Stimulated activated CD4-positive, alpha-beta T cell treated with anti-CD3 and anti-CD28 coated beads, Interleukin-1b, Interleukin-23, amount 100 ng/mL, for 24 hours (primary cell): ENCODE results near the gene LRP6.

Experiments
- DNase-seq, 4 experiments: peaks; one replicate each; pipeline ENCODE4 v3.0.0-alpha.2; 2020; ENCODE audit warnings: low read depth in 4 of 4, low spot score in 1 of 4

The LRP6 gene

DNA sequence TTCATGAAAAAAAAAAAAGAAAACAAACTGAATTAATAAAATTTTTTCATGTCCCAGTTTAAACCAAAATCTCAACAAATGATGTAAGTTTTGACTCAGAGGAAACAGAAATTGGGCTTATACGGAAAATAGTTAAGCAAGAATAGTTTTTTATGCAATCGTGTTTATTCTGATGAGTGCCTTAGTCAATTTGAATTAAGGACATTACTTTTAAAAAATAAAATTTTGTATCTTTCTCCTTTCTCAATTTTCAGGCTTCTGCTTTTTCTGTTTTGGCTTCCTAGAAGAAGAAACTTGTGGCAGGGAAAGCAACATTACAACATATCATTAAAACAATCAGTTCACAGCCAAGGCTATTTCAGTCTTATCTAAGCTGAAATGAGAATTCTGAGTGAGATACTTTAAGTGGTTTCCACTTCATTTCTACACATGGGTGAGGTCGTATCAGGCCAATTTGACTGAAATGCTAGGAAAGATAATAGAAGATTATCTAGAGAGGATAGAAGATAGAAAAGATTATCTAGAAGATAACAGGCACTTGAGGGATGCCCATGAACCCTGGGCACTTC, 143.7 kb downstream of the LRP6 start:
- DNase-seq: no peak

DNA sequence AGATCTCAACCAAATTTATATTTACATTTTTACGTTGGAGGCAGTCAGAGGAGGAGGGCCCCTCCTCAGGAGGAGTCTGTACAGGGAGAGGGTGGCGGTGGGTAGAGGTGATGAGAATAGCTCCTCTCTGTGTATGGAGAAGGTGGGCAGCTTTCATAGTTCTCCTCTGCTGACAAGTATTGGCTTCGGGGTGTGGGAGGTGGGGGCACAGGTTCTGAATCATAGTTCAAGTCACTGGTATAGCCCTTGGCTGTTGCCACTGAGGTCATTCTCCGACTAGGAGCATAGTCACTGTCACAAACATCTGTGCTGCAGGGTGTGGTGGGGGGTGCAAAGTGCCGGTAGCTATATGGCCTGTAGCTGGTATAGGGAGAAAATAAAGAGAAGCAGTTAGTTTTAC, 145.8 kb downstream of the LRP6 start:
- no peak for DNase-seq

DNA sequence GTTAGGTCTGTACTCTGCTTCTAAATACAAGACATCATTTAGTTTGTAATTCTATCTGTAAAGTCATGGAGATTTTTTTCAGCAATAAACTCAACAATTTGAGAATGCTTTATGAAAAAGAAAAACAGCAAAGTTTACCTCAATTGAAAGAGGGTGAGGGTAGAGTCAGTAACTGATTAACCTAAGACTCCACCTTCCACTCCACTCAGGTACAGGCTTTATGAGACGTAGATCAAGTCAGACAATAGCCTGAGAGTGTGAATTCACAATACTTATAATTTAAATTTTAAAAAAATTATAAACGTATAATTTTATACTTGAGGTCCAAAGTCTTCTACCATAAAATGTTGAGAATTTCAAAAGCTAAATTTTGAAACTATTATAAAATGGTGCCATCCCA, 150.2 kb downstream of the LRP6 start:
- no peak for DNase-seq

DNA sequence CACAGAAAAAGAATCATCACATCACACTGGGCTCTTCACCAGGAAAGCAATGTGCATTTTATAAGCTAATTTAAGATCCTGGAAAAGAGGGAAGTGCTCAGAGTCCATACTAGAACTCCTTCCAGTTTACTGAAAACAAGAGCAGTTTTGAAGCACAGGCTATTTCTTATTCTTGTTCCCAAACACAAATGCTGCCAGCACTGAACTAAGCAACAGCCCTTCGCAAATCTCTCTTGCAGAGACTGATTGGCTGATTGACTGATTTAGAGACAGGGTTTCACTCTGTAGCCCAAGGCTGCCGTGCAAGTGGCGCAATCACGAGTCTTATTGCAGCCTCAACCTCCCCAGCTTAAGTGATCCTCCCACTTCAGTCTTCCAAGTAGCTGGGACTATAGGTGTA, 151.3 kb downstream of the LRP6 start:
- no peak for DNase-seq

DNA sequence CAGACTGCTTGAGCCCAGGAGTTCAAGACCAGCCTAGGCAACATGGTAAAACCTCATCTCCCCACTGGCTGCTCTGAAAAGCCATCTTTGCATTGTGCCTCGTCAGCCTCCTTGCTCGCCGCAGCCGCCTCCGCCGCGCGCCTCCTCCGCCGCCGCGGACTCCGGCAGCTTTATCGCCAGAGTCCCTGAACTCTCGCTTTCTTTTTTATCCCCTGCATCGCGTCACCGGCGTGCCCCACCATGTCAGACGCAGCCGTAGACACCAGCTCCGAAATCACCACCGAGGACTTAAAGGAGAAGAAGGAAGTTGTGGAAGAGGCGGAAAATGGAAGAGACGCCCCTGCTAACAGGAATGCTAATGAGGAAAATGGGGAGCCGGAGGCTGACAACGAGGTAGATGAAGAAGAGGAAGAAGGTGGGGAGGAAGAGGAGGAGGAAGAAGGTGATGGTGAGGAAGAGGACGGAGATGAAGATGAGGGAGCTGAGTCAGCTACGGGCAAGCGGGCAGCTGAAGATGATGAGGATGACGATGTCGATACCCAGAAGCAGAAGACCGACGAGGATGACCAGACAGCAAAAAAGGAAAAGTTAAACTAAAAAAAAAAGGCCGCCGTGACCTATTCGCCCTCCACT, 155.8 kb downstream of the LRP6 start:
- DNase-seq: peak in 1 of 4 experiments; percentile 4

DNA sequence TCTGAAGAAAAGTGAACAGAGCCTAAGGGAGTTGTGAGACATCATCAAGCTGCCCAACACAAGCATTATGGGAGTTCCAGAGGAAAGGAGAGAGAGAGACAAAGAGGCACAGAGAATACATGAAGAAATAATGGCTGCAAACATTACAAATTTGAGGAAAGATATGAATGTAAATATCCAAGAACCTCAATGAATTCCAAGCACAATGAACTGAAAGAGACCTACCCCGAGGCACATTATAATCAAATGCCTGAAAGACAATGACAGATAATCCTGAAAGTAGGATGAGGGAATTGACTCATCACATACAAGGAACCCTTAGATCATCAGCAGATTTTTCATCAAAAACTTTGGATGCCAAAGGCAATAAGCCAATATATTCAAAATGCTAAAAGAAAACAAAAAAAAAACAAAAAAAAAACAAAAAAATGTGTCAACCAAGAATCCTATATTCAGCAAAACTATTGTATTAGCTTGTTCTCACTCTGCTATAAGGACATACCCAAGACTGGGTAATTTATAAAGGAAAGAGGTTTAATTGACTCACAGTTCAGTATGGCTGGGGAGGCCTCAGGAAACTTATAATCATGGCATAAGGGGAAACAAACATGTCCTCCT, 158.3 kb downstream of the LRP6 start:
- no peak for DNase-seq

DNA sequence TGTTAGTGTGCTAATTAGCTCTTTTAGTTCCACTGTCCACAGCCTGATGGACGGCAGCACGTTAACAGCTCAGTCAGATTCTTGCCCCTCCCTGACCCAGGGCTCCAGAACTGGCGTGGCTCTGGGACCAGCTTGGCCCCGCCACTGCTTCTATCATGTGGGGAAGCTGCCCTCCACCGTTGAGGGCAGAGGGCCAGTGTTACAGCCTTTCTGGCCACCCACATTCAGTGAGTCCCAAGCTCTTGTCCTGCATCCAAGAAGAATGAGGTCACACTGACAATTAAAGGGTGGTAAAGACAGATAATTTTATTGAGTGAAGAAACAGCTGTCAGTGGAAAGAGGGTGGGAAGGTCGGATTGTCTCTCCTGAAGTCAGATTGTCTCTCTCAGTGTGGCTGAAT, 159.2 kb downstream of the LRP6 start:
- DNase-seq: no peak

DNA sequence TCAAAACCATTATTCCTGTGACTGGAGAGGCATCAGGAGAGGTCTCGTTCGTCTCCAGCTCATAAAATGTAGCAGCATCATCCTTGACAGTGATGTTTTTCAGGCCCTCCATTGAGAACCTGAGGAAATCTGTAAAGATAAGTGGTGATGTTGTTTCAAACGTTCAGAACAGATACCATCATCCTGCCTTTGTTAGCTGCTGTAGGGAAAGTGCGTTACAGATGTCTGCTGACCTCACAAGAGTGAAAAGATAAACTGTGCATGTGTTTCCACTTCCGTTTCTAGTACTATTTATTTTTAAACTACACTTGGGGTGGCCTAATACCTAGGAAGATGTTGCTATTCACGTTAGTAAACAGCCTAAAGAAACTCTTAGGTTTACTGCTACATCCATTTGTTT, 167.7 kb downstream of the LRP6 start:
- DNase-seq: no peak

DNA sequence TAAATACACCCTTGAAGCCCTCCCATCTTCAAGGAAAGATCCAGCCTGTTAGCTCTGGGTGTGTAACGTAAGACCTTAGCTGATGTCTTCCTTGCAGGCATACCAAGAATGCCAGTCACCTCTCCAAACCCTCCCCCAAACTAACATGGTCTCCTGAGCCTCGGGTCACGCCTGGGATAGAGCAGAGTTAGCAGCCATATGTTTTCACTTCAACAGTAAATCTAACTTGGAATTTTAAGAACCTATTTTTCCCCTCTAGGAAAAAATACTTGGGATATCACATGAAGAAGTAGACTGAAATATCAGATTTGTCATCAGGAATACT, 168.2 kb downstream of the LRP6 start:
- DNase-seq: no peak

DNA sequence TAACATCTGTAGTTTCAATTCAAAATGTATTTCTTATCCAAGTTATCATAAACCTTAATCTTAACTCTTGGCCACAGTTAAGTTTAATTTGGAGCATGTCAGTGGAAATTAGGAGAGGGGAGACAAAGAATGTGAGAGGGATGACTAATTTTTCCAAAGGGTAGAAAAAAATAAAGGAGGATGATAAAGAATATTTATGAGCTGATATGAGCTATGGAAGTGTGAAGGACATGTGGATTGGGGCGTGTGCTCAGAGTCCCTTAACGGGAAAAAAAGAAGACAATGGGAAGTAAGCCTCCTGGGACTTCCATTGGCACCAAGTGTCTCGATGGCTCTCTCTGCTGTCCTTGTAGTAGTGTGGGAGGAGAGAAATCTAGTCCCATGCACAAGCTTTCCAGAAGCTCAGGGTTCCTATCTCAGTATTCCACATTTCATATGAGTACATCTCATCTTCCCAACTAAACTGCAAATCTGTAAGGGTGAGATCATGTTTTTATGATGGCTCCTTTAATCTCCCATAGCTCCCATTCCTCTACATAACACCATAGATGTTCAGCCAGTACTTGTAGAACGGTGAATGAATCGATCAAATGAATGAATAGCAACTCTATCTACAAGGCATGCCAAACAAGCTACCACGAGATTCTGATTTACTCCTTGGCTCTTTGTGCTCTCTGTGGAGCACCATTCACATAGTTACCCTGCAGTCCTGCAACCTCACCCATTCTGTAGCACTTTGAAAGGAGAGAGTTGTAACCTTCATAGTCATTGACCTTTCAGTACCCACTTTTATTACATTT, 168.8 kb downstream of the LRP6 start:
- no peak for DNase-seq

DNA sequence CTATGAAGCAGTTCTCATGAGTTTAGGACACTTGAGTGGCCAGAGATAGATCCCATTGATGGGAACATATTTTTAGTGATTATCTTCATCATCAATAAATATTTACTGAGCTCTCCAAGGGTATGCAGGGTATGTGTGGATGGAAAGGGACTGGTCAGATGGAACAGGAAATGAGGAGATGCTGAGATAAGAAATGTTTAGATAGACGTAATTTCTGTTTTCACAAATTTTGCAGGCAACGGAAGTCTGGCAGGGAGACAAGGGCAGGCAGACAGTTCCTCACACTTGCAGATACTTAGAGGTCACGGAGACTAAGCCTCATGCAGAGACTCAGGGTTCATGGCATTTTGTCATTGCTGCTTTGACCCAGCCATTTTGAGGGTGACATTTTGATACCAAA, 171.8 kb downstream of the LRP6 start:
- DNase-seq: no peak

DNA sequence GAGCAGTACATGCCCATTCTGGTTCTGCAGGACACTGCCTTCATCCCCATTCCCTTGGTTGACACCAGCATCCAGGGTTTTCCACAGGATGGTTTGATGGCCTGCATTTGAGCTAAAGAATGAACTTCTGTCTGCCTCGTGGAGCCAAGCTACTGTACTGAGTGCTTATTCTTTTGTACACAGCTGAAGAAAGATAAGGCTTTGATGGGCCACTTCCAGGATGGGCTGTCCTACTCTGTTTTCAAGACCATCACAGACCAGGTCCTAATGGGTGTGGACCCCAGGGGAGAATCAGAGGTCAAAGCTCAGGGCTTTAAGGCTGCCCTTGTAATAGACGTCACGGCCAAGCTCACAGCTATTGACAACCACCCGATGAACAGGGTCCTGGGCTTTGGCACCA, 172.4 kb downstream of the LRP6 start:
- DNase-seq: no peak

DNA sequence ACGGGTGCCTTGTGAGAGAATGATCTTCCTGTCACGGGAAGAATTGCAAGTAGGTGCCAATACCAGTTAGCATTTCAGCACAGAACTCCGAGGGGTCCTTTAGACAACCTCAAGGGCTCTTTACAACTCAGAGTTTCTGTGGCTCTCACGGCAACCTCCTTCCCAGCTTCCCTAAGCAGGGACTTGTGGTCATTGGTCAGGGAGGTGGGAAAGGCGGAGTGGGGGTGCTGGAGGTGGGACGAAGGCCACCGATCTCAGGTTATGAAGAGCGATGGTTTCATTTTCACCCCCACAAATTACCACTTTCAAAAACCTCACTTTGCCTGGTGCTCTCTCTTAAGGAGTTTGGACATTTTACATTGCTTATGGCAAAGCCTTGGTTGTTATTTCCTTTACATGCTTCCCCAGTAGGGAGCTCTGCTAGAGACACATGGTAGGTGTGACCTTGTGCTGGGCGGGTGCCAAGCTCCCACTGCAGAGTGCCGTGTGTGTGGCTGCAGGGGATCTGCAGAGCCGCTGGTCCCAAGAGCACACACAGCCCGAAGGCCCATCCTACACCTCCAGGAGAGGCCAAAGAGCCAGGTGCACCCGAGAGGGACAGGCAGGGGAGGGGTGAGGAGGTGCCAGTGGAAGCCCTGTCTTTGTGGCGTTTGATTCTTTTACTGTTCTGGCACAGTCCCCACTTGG, 174.7 kb downstream of the LRP6 start:
- DNase-seq: no peak

DNA sequence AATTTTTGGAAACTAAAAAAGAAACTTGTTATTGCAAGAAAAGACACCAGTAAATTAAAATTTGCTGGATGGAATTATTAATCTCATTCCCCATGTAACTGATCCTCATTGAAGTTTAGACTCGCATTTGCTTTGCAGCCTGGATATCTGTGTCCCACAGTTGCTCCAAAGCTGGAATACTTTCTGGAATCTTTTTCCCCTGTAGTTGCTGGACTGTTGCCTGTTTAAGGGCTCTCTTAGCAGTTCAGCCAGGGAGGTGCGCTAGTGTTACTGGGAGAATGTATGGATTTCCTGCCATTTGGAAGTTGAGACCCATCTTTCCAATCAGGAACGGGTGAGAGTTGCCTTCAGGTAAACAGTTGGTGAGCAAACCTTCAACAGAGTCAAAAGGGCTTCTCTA, 175.8 kb downstream of the LRP6 start:
- no peak for DNase-seq

DNA sequence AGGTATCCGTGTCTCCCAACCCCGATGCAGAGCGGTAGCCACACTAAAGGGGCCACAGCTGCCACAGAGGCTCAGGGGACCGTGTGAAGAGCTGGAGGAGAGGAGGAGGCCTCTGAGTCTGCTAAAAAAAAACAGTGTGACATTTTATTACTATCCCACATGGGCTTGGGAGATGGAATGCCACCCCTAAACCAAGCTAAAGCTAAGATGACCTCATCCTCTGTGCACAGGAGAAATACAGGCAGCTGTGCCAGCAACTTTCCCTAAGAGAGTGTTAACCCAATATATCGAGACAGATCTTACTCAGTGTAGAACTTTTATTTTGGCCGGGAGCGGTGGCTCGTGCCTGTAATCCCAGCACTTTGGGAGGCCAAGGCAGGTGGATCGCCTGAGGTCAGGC, 178.1 kb downstream of the LRP6 start:
- no peak for DNase-seq

DNA sequence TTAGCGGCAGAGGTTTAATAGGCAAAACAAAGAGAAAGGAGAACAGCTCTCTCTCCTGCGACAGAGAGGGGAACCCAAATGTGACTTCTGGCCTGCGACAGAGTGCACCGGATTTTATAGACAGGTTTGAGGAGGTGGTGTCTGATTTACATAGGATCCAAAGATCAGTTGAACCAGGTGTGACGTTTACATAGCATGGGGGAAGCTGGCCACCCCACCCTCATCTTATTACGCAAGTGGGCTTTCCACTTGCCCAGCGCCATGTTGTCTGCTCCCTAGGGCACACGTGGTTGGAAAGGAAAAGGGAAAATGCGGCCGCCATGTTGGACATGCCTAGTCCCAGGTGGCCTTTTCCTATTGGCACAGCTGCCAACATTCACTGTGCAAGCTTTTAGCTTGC, 178.7 kb downstream of the LRP6 start:
- no peak for DNase-seq

DNA sequence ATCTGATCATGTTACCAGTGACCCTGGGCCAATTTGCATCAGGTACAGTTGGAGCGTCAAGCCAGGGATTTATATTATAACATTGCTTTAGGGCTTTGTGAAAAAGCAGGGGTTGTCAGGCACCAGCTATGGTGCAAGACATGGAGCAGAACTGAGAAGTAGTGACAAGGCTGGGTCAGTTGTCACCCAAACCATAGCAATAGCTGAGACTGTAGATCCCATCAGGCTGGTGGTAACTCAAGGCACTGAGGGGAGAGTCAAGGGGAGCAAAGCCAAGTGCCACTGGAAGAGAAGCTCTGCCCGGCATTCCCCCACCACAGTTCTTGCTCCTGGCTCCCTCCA, 179.2 kb downstream of the LRP6 start:
- no peak for DNase-seq

DNA sequence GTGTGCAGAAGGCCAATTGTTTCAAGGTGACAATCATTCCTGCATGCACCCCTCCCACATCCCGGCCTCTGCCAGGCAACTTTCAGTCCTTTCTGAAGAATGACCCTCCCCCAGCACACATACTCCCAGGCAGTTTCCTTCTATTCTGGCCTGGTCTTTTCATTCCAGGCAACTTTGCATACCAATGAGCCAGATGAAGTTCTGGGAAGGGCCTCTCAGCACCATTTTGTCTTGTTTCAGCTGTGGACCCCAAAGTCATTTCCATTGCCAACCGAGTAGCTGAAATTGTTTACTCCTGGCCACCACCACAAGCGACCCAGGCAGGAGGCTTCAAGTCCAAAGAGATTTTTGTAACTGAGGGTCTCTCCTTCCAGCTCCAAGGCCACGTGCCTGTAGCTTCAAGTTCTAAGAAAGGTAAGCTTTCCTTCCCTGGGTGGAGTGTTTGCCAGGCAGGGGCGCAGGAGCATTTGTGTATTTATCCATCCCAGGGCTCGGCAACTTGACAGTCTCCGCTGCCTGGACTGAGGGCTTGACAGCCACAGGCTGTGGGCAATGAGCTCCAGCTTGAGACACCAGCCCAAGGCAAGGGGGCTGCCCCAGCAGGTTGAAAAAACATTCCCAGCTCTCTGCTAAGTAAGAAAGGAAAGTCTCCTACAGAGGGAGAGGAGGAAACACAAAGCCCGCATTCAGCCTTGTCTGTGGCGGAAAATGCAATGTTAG, 179.7 kb downstream of the LRP6 start:
- DNase-seq: no peak

DNA sequence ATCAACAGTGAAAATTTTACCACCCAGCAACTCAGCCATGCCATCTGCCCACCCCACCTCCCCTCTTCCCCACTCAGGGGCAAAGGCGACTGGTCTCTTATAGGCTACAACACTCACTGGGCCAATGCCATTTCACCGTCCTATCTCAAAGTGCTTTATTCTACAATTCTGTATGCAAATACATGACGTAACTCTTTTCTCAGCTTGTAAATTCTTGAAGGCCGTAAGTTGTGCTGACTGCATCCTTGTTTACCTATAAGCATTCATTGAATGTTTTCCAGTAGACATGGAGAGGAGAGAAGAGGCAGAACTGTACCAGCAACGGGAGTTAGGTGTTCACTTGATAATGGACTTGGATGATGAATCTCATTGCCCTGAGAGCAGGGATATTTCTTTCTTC, 180.5 kb downstream of the LRP6 start:
- no peak for DNase-seq

DNA sequence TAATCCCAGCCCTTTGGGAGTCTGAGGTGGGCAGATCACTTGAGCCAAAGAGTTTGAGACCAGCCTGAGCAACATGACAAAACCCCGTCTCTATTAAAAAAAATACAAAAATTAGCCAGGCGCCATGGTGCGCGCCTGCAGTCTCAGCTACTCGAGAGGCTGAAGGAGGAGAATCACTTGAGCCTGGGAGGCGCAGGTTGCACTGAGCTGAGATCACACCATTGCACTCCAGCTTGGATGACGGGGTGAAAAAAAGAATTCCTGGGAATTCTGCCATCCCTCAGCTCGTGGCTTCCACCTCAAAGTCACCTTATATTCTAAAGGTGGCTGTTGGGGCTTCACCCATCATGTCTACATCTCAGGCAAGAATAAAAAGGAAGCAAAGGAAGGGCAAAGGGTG, 183.2 kb downstream of the LRP6 start:
- DNase-seq: no peak

DNA sequence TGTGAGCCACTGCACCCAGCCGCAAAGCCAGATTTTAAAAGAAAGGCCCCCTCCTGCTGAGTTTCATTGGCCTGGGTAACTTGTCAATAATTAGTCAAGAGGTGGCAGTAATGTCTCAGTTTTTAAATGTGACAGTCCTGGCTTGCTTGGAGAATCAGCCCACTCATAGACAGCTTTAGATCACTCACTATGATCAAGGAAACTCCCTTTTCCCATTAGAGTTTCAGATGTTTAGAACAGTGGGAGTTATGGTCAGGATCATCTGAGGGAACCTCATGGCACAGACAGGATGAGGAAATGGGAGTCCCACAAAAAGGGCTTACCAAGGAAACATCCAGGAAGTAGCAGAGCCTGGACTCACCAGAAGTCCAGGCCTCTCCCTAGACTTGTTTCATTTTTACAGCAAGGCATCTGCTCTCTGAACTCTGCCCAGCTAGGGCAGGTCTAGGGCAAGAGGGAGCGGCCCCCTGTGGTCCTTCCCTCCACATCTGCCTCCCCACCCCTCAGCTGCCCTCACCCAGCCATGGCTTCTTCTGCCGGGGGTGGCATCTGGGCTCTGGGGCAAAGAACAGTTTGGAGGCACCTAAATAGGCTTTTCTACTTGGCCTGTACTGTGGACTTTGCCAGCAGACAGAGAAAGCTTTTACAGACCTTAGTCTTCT, 184.9 kb downstream of the LRP6 start:
- DNase-seq: no peak
